ENCODE results near the gene ARVCF. TPM values are rescaled to one million over a fixed set of nuclear protein-coding genes. Genes with fewer than 3 reads are reported as not detected.

The ARVCF gene
- total and polyA plus RNA-seq, 2 experiments from 2014 or later = 15.6 to 122 TPM

DNA sequence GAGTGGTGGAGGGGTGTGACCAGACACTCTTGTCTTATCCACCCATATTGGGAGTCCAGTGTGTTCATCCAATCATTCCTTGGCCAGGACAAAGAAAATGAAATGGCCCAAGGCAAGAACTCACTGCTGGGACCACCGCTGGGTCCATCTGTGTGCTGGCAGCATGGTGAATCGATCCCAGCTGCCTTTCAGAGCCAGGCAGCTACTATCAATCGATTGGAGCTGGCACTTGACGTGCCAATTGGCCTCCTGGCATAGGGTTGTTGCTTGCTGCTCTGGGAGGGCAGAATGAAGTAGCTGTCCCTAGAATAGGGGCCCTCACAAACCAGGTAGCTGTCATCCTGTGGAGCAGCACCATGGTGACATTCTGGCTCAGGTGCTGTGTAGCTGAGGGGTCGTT, 1.4 kb upstream of the ARVCF start:
- H3F3A ChIP-seq (replicated peaks; ENCODE audit: low read depth) = no peaks in the 10 kb centered on the region
- Mint-ChIP-seq H3K27me3 (ENCODE audit: insufficient read depth, low read depth, poor library complexity) (peaks cover 47% of the 10 kb centered on the region), H3K4me3 (peak overlapping the region; percentile 85), H3K4me1 (peaks cover 11% of the 10 kb centered on the region), H3K27ac (no peak overlapping the region), H3K9me3 (no peaks in the 10 kb centered on the region), H3K36me3 (ENCODE audit: low read depth) (no peaks in the 10 kb centered on the region)
- H3K27ac ChIP-seq (ENCODE audit: low read depth) = no peak overlapping the region
- no peaks in the 10 kb centered on the region for H3K36me3 ChIP-seq (ENCODE audit: insufficient read depth)
- peaks cover 46% of the 10 kb centered on the region for H3K27me3 ChIP-seq (ENCODE audit: insufficient read depth)
- DNase-seq (ENCODE audit: low spot score) (no peak), ATAC-seq (no peak)
- H2AFZ ChIP-seq = no peak overlapping the region
- no peak overlapping the region for H3K4me2 ChIP-seq
- peaks cover 15% of the 10 kb centered on the region; the same call in 1 of the 2 replicates for H3K4me1 ChIP-seq (ENCODE audit: insufficient read depth)
- no peaks in the 10 kb centered on the region for H3K79me2 ChIP-seq (replicated peaks; ENCODE audit: insufficient read depth)
- peak overlapping the region; percentile 87; the same call in 1 of the 2 replicates for H3K4me3 ChIP-seq
- H4K20me1 ChIP-seq (replicated peaks; ENCODE audit: insufficient read depth) = no peaks in the 10 kb centered on the region
- TF ChIP-seq NANOG (IDR thresholded peaks at IDR 0.05; ENCODE audit: borderline replicate concordance) = no peak
- no peak for TF ChIP-seq CTCF (conservative IDR thresholded peaks at IDR 0.05; ENCODE audit: low read depth in 2 of 2)
- TF ChIP-seq ZNF114 (CRISPR knock-in tag; IDR thresholded peaks at IDR 0.05) = no peak
- TF ChIP-seq EZH2 (IDR thresholded peaks at IDR 0.05; ENCODE audit: low read depth, unreplicated experiment) = no peak
- TF ChIP-seq EZH2phosphoT487 (IDR thresholded peaks at IDR 0.05; ENCODE audit: unreplicated experiment) = no peak
- no peak for TF ChIP-seq REST (IDR thresholded peaks at IDR 0.05; ENCODE audit: unreplicated experiment)
- TF ChIP-seq ZNF462 (CRISPR knock-in tag; IDR thresholded peaks at IDR 0.05) = no peak
- TF ChIP-seq STAT1 (IDR thresholded peaks at IDR 0.05; ENCODE audit: unreplicated experiment) = no peak
- TF ChIP-seq POLR2AphosphoS5 (IDR thresholded peaks at IDR 0.05; ENCODE audit: low read depth) = no peak
- H3K9me2 ChIP-seq (ENCODE audit: insufficient read depth) = no peaks in the 10 kb centered on the region
